Activated gamma-delta T cell (primary cell): Measurements from ENCODE around the gene AGPAT2.

ENCODE experiments used
- DNase-seq: peaks from one replicate; lab custom pipeline; 2025; lab: John Stamatoyannopoulos, UW
- total RNA-seq, 2 donors: gene quantifications; one replicate each; lab custom pipeline; 2026; lab: John Stamatoyannopoulos, UW

Gene AGPAT2
- total RNA-seq: 11.2 to 12.0 reads per million in 2 donors

DNA sequence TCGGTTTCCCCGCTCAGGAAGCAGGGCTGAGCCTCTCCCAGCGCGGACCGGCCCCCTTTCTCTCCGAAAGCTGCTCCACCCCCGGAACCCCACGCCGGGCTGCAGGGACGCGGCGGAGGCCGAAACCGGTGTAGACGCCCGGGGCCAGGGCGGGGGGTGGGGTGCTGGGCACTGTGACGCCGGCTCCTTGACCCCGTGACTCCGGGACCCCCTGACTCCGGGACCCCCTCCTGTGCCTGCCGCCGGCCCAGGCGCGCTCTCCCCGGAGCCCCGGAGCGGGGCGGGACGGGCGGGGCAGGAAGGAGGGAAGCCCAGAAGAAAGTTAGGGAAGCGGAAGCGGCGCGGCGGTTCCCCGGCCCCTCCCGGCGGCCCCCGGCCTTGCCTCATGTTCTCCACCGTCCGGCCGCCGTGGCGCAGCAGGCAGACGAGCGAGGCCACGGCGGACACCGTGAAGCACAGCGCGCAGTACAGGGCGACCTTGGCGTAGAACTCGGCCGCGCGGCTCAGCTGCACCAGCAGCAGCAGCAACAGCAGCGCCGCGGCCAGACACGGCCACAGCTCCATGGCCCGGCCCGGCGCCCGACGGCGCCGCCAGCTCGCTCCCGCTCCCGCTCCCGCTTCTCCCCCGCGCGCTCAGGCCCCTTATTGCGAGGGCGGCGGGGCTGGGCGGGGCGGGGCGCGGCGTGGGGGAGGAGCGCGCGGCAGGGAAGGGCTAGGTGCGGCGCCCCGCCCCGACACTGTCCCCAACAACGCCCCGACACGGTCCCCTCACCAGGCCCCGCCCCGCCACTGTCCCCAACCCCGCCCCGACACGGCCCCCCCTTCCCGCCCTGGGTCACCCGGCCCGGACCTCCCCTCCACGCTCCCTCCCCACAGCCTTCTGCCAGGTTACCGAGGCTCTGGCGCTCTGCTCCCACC lies at the start of gene AGPAT2:
Gene AGPAT2, minus strand, starts transcription at position 664 of the 918 bp plus-strand sequence. Its CDS starts 100 bp downstream, at position 564.
- DNase-seq: peak; percentile 45

DNA sequence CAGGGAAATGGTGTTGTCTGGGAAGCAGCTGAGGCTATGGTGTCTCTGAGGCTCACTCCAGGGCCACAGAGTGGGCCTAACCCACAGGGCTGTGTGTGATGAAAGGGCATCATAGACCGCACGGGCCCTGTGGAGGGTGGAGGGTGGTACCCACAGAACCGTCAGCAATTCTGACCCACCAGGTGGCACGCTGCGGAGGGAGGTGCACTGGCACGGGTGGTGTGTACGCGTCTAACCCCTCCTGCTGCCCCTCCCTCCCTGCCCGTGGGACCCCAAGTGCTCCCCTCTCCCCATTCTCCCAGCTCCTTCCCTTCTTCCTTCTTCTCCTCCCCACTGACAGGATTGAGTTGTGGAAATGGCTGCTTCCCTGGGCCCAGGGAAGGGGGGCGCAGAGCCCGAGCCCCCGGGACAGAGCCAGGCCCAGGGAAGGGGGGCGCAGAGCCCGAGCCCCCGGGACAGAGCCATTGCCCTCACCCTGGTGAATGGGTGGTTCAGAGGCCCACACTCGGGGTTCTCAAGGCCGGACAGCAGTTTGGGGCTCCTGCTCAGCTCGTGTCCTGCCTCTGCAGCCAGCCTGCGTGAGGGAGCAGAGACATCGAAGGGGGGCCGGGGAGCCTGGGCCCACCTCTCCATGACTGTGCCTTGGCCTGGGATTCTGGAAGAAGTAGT lies 48.7 kb upstream of the AGPAT2 start:
- DNase-seq: no peak

DNA sequence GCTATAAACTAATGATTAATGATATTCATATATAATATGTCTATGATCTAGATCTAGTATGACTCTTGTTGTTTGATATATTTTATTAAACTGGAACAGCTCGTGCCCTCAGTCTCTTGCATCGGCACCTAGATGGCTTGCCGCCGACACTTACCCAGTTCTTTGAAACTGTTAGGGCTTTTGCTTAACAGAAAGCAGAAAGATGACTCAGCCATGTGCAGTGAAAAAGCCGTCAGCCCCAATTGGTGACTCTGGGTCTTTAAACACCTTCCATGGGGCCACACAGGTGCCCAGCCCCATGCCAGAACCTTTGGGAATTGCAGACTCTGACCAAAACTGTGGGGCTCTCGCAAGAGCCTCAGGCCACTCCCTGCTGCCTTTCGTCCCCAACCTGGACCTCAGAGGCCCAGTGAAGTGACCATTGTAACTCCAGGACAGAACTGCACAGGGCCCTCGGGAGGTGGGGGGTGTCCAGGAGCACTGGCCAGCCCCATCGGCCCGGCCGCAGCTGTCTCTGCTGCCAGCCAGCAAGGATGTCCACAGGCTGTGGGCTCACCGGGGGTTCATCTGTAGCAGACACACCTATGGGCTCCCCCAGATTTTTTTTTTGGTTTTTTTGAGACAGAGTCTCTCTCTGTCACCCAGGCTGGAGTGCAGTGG lies 47.7 kb upstream of the AGPAT2 start:
- DNase-seq: no peak

DNA sequence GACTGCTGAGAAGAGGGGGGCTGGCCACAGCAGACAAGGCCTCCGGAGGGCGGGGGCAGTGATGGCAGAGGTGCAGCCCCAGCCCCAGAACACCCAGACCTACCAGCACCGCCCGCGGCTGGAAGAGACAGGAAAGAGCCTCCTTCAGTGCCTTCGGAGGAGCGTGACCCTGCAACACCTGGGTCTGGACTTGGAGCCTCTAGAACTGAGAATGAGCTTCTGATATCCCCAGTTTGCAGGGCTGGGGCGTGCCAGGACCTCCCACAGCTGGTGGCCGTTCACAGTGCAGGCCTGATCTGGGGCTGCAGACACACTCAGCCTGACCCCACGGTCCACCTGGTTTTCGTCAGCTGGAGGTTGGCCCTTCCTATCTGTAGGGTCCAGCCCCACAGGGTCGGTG lies 46.4 kb upstream of the AGPAT2 start:
- DNase-seq: no peak

DNA sequence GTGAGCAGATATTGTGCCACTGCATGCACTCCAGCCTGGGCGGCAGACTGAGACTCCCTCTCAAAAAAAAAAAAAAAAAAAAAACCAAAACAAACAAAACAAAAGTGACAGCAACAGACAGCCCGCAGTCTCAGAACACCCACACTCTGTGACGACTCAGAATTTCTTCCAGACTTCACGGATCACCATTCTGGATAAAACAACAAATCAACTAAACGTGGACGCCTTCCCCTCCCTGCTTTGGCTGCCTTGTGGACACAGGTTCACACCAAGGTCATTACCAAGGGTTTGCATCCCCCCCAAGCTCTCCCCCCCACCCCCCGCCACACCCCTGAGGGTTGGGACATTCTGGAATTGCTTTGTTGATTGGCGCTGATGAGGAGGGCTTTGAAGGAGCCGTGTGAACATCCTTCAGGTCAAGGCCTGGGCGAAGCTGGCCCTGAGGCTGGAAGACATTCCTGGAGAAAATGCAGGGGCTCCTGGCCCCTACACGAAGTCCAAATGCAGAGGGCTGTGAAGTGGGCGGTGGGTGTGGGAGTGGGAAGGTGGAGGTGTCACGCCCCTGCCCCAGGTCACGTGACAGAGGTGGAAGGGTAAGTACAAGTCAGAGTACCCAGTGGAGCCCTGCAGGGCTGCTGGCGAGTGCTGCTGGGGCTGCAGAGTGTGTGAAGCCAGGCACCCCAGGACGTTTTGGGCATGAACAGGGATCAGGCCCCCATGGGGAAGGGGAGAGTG lies 45.4 kb upstream of the AGPAT2 start:
- no peak for DNase-seq

DNA sequence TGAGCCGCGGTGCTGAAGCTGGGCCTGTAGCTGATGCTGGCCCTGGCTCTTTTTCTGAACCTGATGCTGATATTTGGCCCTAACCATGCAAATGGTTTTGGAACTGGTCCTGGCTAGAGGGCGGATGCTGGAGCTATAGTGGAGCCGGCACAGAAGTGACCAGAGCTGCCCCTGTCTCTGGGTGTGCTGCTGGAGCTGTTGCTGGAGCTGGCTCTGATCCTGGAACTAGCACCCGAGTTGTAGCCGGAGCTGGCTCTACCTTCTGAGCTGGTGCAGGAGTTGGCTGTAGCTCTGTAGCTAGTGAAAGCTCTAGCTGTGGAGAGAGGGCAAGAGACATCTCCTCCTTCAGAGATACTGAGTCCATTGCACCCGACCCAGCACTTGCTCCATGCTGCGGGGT lies 42.7 kb upstream of the AGPAT2 start:
- DNase-seq: no peak

DNA sequence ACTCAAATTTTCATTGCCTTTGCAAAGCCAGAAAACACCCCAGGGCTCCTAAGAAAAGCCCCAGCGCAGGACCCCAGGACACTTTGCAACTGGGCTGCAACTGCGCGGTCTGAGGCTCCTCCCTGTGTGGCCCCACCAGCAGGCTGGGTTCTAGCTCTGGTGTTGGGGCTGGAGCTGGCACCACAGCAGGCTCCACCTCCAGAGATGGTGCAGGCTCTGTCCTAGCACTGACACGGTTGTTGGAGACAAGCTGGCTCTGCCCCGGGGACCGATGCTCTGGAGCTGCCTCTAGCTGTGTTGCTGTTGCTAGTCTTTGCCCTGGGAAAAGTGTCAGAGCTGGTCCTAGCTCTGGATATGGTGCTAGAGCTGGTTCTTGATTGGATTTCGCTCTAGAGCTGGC lies 41.9 kb upstream of the AGPAT2 start:
- no peak for DNase-seq

DNA sequence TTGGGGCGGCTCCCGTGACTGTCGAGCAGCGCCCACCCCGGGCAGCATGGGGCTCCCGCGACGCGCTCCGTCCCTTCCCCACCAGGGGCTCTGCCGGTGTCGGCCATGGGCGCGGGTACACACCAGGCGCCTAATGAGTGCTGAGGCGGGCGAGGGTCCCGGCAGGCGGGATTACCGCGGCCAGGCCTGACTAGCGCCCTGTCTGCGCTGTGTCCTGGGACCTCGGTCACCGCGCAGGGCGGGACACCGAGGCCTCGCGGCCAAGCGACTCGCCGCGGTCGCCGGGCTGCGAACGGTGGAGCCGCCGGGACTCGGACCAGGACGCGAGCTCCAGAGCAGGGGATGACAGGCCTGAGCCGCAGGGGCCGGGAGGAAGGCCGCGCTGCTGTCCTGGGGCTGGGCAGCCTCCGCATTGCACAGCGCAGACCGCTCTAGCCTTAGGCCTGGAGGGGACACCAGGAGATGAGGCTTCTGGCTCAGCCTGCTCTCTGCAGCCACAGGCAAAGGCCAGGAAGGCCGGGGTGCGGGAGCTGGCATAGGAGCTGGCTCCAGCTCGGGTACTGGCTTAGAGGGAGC lies 41.4 kb upstream of the AGPAT2 start:
- DNase-seq: no peak

DNA sequence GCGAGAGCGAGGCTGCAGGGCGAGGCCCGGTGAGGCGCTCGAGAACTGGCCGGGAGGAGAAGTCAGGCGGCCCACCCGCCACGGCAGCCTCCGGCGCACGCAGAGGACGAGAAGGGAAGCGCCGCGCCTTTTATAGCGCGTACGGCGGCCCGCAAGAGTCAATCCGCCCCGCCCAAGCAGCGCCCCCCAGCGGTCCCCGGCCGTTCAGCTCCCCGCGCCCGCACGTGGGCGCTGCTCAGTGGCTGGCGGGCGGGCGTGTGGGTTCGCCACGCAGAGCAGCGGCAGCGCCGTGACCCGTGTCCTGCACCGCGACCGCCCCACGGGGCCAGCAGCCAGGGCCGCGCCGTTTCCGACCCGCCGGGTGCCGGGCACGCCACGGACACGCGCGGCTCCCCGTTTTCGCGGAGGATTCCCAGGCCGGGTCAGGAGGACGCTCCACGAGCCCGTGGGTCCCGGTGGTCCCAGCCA lies 40.9 kb upstream of the AGPAT2 start:
- DNase-seq: peak; percentile 85

DNA sequence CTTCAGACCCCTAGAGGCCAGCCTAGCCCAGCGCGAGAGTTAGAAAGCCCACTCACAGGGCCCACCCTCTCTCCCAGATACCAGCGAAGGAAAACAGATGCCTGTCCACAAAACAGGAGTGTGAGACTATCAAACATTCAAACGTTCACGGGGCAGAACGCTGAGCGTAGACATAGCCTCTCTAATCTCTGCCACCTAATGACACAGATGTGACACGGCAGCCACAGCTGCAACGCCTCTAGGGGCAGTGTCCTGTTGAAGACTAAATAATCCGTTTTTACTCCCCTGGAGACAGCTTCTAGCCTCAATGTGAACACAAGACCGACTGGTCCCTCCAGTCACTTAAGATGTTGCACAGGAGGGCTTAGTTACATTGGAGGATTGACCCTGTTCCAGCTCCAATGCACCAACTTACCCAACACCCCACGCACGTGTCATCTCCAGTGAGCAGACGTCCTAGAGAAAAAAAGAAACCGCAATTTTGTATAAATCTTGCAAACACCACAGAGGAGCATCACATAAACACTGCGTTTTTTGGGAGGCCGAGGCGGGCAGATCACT lies 39.5 kb upstream of the AGPAT2 start:
- DNase-seq: no peak

DNA sequence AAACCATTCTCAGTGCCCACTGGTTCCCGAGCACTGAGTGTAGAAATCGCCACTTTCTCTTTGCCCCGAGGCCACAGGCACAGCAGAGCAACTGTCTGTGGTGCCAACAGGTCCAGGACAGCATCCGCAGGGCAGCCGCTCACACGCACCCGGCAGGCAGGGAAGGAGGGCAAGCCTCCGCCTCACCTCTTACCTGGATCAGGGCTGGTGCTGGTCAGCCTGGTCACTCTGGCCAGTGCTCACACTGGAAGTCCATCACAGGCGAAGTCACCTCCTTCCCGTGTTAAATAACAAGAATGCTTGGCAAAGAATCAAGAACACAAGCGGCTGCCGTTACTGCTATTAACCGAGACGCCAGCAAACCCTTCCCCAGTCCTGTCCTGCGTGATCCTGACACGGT lies 38.9 kb upstream of the AGPAT2 start:
- no peak for DNase-seq

DNA sequence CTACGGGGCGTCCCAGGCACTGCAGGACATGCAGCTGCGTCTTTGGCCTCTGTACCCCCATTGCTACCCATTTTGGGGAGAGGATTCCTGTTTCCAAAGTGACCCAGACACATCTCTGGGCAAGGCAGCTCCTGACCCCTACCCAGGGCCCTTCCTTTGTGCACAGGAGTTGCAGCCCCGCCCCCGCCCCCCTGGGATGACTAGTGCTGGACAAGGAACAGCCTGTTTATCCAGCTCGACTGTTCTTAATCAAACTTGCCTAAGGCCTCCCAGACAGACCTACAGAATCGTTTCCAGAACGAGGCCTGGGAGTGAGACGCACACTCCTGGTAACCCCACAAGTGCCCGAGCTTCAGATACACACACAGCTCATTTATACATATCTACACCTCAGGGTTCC lies 38.4 kb upstream of the AGPAT2 start:
- no peak for DNase-seq

DNA sequence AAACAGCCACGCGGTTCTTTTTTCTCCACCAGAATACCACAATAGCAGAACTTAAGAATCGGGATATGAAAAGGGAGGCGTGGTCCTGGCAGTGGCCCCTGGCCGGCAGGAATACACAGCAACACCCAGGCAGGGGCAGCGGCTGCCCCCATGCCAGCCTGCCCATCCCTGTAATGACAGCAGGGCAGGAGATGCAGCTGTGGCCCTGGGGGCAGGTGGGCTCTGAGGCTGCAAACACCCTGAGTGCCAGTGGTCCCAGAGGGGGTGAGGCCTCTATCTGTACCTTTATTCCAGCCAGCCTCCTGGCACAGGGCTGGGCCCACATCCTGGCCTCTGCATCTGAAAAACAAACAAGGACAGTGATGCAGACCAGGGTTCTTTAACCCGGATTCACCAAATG lies 37.5 kb upstream of the AGPAT2 start:
- no peak for DNase-seq

DNA sequence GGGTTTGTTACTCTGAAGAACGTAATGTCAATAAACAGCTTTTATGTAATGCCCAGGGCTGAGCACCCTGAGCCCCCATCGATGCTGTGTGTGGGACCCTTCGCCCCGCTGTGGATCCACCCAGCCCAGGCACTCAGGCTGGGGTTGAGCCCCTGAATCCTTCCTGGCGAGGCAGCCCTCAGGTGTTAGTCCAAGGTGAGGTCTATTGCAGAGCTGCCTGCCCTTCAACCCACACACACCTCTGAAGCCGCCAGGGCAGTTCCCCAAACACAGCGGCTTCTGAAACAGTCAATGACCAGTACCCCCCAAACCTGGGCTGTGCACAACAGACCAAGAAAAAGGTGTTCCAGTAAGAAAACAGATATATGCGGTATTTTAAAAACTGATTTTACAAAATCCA lies 36.7 kb upstream of the AGPAT2 start:
- no peak for DNase-seq

DNA sequence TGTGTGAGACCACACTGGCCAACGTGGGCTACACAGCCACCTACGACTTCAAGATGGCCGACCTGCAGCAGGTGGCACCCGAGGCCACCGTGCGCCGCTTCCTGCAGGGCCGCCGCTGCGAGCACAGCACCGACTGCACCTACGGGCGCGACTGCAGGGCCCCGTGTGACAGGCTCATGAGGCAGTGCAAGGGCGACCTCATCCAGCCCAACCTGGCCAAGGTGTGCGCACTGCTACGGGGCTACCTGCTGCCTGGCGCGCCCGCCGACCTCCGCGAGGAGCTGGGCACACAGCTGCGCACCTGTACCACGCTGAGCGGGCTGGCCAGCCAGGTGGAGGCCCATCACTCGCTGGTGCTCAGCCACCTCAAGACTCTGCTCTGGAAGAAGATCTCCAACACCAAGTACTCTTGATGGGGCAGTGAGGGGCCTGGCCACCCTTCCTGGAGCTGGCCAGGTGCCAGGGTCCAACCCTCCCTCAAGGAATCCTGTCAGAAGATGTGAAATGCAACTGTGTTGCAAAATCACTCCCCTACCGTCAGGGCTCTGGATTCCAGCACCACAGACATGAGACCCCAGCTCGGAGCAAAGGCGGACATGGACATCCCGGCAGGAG lies 36.2 kb upstream of the AGPAT2 start:
- no peak for DNase-seq

DNA sequence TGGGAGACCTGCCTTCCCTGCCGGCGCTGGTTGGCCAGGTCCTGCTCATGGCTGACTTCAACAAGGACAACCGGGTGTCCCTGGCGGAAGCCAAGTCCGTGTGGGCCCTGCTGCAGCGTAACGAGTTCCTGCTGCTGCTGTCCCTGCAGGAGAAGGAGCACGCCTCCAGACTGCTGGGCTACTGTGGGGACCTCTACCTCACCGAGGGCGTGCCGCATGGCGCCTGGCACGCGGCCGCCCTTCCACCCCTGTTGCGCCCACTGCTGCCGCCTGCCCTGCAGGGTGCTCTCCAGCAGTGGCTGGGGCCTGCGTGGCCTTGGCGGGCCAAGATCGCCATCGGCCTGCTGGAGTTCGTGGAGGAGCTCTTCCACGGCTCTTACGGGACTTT lies 35.7 kb upstream of the AGPAT2 start:
- no peak for DNase-seq

DNA sequence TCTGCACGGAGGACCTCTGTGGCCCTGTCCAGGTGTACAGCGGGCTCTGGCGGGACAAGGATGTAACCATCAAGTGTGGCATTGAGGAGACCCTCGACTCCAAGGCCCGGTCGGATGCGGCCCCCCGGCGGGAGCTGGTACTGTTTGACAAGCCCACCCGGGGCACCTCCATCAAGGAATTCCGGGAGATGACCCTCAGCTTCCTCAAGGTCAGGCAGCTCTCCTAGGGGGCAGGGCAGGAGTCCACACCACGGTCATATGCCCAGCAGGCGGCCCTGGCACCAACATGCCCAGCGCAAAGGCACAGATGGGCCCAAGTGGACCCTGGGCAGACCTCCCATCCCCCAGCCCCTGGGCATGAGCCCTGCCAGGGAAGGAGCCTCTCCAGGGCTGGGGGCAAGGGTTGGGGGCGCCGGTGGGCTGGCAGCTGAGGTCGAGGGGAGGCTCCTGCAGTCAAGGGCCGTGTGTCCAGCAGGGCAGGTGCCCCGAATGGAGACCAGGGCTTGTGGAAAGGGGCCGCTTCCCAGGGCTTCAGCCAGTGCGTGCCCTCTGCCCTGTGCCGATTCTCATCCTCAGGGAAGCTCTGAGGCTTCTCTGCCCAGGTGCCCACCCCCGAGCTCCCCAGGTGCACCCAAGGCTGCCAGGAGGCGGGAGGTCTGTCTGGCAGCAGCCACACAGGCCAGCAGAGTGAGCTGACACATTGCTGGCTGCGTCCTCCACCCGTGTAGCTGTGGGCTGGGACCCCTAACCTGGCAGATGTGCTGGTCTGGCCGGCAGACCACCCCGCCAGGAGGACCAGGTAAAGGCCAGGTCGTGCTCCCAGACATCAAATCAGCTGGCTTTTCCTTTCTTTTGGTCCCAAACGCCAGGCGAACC lies 35.1 kb upstream of the AGPAT2 start:
- no peak for DNase-seq

DNA sequence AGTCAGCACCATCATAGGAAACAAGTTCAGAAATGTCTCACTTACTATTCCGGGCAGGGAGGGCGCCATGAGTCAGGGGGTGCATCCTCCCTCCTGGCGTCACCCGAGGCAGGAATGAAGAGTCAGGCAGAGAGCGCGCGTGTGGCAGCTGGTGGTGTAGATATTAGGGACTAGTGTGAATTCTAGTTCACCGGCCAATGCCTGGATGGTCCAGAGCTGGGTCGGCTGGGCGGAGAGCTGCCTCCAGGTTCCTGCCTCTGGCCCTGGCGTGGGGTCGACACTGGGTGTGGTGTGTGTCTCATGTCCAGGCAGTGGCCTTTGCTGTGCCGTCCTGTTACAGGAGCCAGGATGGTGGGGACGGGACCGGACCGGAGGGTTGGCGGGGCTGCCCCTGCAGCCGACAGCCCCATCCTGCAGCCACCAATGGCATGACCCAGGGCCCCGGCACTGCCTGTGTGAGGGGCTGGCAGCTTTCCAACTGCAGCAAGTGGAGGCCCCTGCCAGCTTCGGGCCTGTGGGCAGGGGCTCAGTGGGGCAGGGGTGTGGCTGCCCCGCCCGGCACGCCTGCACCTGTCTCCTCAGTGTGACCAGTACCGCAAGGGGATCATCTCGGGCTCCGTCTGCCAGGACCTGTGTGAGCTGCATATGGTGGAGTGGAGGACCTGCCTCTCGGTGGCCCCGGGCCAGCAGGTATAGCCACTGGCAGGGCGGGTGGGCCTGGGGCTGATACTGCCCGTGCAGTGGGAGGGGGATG lies 34.3 kb upstream of the AGPAT2 start:
- no peak for DNase-seq

DNA sequence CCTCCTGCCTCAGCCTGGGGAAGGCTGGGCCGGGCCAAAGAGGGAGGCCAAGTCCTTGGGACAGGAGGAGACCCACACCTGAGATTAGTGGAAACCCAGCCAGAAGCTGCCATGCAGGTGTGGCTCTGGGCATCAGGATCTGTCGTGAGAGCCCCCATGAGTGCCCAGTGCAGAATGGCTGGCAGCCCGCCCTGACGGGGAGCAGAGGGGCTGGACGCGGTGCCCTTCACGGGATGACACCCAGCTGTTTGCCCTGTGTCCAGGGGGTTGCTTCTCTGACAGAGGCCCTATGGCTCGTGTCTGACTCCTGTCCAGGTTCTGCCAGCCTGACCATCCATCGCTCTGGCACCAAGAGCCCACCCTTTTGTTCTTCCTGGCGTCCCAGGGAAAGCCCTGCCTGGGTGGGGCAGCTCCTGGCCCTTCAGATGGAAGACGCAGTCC lies 33.7 kb upstream of the AGPAT2 start:
- DNase-seq: no peak
